Measurements from ENCODE around the gene MAP4K4.
"Not testable (repeated sequence)": the region's sequence is repeated elsewhere in the genome, so short reads cannot be mapped to it uniquely, and the experiment has no call there.

MAP4K4 gene

GRCh38 chr2:101768556-101769220, 71.2 kb downstream of the MAP4K4 start:
- no peak for DNase-seq (ENCODE audit: low spot score)

GRCh38 chr2:101769726-101770125, 72.2 kb downstream of the MAP4K4 start:
- DNase-seq (ENCODE audit: low spot score): not testable (repeated sequence)

DNA sequence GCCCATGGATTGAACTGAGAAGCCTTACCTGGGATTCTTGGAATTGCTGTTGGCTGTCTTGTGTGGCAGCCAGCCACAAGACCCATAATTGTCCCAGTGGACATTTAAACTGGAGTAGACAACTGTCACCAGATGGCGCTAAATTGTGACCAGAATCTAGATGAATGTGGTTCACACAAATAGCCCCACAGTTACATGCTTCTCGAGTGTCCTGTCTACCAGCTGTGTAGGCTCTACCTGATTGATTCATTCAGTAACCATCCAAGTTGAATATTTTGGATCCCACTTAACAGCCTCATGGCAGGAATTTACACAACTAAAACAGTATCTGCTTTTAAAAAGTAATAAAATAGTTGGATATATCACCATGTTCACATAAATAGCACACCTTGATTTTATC, 73.2 kb downstream of the MAP4K4 start:
- peak; percentile 77 for DNase-seq (ENCODE audit: low spot score)

DNA sequence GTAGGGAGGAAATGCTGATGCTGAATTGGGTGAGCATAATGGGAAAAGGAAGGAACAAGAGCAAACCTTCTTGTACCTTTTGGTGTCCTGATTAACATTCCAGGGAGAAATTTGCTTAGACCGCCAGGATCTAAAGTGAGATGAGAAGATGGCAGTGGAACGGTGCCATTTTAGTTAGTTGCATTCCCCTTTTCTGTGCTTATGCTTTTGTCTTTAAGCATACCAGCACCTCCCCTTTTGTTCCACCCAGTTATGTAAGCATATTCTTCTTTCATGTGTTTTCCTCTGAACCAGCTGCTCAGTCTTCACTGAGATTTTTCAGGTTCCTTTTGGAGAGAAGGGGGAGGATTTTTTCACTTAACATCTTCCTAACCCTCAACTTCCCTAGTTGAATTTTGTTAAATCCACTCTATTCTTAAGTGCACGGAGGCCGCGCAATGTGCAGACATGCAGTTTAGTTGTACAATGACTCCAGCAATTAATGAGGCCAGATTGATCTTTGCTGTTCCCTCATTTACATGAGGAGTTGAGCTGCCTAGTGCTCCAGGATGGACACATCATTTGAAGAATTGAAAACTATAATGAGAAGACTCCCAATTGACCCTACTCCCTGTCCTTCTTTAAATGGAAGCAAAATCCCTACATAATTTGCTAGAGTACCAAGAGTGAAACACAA, 73.9 kb downstream of the MAP4K4 start:
- DNase-seq (ENCODE audit: low spot score): no peak

DNA sequence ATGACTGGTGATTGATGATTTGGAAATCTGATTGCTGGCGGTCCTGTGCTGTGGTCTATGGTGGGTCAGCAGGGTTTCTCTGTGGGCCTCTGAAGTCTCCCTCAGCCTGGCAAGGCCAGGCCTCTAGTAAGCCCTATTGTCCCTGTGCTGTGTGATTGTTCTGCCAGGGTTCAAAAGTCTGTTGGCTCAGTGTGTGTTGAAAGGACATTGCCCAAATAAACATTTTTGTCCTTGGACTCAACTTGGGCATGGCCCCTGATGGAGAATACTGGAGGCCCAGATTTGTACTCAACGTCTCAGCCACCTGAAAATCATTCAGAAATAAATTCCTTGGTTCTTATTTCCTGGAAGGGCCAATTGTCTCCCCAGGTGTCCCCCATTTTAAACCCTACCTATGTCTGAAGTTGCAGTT, 74.4 kb downstream of the MAP4K4 start:
- no peak for DNase-seq (ENCODE audit: low spot score)

DNA sequence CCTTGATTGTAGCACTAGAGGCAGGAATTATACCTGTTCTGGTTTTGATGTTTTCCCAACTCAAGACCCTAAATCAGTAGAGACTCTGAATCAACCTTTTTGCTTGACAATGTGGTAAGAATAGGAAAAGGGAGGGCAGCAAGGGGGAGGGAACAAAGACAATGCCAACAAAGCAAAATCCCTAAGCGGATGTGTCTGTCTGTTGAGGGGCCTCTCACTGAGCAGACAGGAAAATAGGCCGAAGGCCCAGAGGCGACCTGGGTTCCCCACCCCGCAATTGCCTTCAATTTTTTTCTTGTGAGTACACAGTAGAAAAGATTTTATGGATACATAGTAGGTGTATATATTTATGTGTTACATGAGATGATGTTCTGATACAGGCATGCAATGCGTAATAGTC, 75.6 kb downstream of the MAP4K4 start:
- no peak for DNase-seq (ENCODE audit: low spot score)

- not testable (repeated sequence) for DNase-seq (ENCODE audit: low spot score)
These were observed 76.5 kb downstream of the MAP4K4 start for GRCh38 chr2:101773961-101774360.

- no peak for DNase-seq (ENCODE audit: low spot score)
These were observed 77.6 kb downstream of the MAP4K4 start for GRCh38 chr2:101775092-101775491.

GRCh38 chr2:101775636-101776035, 78.1 kb downstream of the MAP4K4 start:
- peak; percentile 44 for DNase-seq (ENCODE audit: low spot score)

DNA sequence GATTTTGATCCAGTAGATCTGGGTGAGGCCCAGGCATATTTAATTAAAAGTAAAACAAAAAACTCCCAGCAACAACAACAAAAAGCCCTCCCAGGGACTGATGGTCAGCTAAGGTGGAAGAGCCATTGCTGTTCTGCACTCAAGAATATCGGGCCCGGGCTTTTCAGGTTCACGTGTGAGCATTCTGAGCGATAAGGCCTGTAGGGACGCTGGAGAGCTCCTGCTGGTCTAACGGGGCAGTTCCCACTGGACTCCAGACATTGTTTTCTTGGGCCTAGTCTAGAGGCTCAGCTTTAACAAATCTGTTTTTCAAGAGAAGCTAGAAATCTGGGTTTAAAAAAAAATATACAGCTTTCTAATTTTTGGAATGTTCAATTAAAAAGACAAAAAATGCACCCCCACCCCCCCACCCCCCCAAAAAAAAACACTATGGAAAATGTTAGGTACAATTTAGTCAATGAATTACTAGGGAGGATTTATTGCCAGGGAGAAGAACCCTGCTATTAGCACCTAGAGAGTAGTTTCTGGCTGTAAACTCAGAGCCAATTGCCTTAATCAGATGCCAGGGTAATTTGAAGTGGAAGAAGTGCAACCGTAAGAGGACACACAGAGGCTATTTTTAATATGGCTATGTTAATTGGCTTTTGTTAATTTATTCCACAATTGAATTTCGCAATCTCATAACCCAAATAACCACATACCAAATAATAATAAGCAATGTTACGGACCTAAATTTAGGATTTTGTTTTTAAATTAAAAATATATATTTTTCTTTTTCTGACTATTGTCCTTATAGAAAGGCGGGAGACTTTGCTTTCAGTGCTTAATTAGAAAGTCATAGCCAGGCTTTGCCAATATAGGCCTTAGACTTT, 78.9 kb downstream of the MAP4K4 start:
- DNase-seq (ENCODE audit: low spot score): peak; percentile 41

DNA sequence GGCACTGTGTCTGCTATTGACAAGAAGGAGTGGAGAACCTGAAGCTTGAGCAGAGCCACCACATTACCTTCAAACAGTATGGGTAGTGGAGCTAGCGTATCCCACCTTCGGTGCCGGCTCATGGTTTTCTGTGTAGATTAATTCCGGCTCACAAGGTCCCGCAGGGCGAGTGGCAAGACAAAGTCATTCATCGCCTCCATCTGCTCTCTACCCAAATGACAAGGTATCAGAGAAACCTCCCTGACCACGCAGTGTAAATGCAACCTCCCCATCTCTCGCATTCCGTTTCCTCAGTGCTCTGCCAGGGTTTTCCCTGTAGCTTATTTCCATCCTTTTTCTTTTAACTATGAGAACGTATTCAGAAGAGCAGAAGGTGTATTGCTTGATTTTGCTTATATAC, 79.8 kb downstream of the MAP4K4 start:
- DNase-seq (ENCODE audit: low spot score): no peak

DNA sequence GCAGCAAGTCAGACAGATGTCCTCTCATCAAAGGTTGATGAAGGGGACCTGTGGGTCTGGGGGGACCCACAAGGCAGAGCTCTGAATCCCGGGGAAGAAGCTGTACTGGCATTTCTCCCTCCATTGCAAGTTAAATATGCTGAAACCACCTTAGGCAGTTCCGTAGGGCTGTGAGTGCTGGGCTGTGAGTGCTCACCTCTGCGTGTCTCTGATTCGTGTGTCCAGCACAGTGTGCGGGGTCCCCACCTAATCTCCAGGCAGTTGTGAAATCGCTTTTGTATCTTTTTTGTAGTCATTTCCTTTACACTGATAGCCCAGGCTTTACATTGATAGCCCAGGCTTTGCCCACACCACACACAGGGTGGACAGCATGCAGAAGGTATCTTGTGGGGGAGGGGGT, 80.6 kb downstream of the MAP4K4 start:
- DNase-seq (ENCODE audit: low spot score): no peak

GRCh38 chr2:101779190-101779589, 81.7 kb downstream of the MAP4K4 start:
- no peak for DNase-seq (ENCODE audit: low spot score)

GRCh38 chr2:101779656-101780055, 82.1 kb downstream of the MAP4K4 start:
- DNase-seq (ENCODE audit: low spot score): no peak

GRCh38 chr2:101781326-101781725, 83.8 kb downstream of the MAP4K4 start:
- DNase-seq (ENCODE audit: low spot score): no peak

- no peak for DNase-seq (ENCODE audit: low spot score)
These were observed 84.4 kb downstream of the MAP4K4 start for GRCh38 chr2:101781791-101782426.

- no peak for DNase-seq (ENCODE audit: low spot score)
These were observed 84.9 kb downstream of the MAP4K4 start for GRCh38 chr2:101782427-101782792.

DNA sequence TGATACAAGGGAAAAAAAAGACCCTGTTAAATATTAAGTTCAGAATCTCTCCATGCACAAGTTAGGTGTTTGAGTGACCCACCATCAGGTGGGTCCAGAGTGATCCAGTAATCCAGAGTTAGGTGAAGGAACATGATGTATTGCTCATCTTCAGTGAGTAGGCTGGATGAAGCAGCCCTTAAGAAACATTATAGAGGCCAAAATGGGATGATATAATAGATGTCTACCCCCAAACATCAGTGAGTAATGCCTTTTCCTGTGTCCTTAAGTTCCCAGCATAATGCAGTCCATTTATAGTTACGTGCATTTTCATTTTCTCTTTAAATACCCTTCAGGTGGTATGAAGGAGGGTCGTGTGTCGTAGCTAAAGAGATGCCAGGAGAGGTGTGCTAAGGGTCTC, 89.6 kb downstream of the MAP4K4 start:
- peak; percentile 23 for DNase-seq (ENCODE audit: low spot score)

DNA sequence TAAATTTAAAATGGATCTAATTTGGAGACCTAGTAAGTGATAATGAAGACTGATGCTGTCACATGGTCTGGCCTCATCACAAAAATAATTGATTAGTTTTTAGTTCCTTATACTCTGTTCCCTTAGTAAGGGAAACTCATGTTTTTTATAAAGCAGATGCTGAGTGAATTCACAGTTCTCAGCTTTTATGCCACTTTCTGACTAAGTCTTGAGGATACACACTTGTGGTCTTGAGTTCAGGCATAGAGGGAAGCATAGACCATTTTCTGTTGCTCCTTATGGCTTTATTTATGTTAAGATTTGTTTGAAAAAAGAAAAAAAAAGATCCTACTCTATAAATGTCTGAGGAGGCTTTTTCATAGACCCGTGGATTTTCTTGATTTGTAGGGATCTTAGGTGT, 91.1 kb downstream of the MAP4K4 start:
- no peak for DNase-seq (ENCODE audit: low spot score)

GRCh38 chr2:101788995-101789970, 91.8 kb downstream of the MAP4K4 start:
- peak; percentile 41 for DNase-seq (ENCODE audit: low spot score)

DNA sequence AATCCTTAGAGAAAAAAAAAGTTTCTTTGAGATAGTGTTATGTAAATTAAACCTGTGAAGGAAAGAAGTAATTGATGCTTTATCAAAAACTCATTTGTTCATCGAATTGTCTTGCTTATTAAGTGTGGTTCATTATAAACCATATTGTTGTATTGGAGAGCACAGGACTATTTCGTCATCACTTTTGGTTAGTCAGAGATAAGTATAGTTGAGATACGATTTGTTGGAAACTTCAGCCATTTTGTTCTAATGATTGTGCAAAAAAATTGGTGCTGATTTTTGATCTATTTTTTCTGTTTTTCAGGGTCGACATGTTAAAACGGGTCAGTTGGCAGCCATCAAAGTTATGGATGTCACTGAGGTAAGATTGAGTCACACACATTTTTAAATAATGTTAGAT, 92.9 kb downstream of the MAP4K4 start:
- no peak for DNase-seq (ENCODE audit: low spot score)
